A549 (cell line): ENCODE results near the gene AGTRAP. TPM values are rescaled to one million over a fixed set of nuclear protein-coding genes. Genes with fewer than 3 reads are reported as not detected.

Experiments
- ATAC-seq, 2 experiments: fragments of 200-7000 bp in 1 of 2; fragments of >200 bp in 1 of 2; cut with Nextera tagmentation in 1 of 2; cut with Tn5 transposase in 1 of 2; 3 replicates each; pipeline versions ENCODE4 v1.8.0 to v1.9.1; 2018 to 2020; ENCODE audit warnings: mild to moderate bottlenecking in 1 of 2, moderate library complexity in 1 of 2
- CTCF ChIA-PET: fragments of 300-600 bp; sonication (Branson Sonifier 250); formaldehyde crosslinking; extraction: SDS; loops from one replicate; lab custom pipeline; 2021; ENCODE audit warnings: antibody characterized with exemption, inconsistent platforms; lab: Yijun Ruan, JAX
- POLR2A ChIA-PET: fragments of 350-600 bp; formaldehyde crosslinking; extraction: SDS; loops from one replicate; lab custom pipeline; 2021; ENCODE audit warnings: antibody characterized with exemption, inconsistent platforms; lab: Yijun Ruan, JAX
- DNase-seq, 2 experiments: peaks; one replicate each; pipeline versions ENCODE4 v3.0.0 to v3.0.0-alpha.2; 2011 to 2016; ENCODE audit warnings: low read depth in 1 of 2, low spot score in 1 of 2
- FAIRE-seq: peaks from 2 replicates; lab custom pipeline; 2011; peaks lifted over from hg19 to GRCh38; lab: Jason Lieb, UNC
- H3K27ac ChIP-seq, 2 experiments: fragments of >200 bp; sonication (Bioruptor Twin); formaldehyde crosslinking; 3 replicates each; pipeline ENCODE4 v1.5.1; 2016 to 2017
- H3K4me1 ChIP-seq: fragments of >200 bp; sonication (Bioruptor Twin); formaldehyde crosslinking; 3 replicates; pipeline ENCODE4 v1.6.1; 2016
- H3K4me2 ChIP-seq: fragments of >200 bp; sonication (Bioruptor Twin); formaldehyde crosslinking; 3 replicates; pipeline ENCODE4 v1.6.1; 2016
- H3K4me3 ChIP-seq: fragments of >200 bp; sonication (Bioruptor Twin); formaldehyde crosslinking; 3 replicates; pipeline ENCODE4 v1.5.1; 2016
- H3K9me3 ChIP-seq: fragments of >200 bp; sonication (Bioruptor Twin); formaldehyde crosslinking; 3 replicates; pipeline ENCODE4 v1.6.1; 2016
- CBX2 ChIP-seq: fragments of 200-600 bp; sonication (generic); IDR thresholded peaks from 2 replicates; pipeline ENCODE4 v1.6.1; 2016; ENCODE audit warnings: low read depth, mild to moderate bottlenecking, borderline replicate concordance
- CBX8 ChIP-seq: fragments of 200-600 bp; sonication (generic); IDR thresholded peaks from 2 replicates; pipeline ENCODE4 v1.6.1; 2016
- EHF ChIP-seq: fragments of 250-450 bp; sonication (Bioruptor Pico); IDR thresholded peaks from 2 replicates; pipeline ENCODE4 v1.5.0; 2020; ENCODE audit warnings: mild to moderate bottlenecking
- EHMT2 ChIP-seq: fragments of 200-600 bp; sonication (generic); IDR thresholded peaks from 2 replicates; pipeline ENCODE4 v1.6.1; 2016; ENCODE audit warnings: antibody characterized with exemption, low read depth, mild to moderate bottlenecking, moderate library complexity
- HDAC2 ChIP-seq: fragments of 200-600 bp; sonication (generic); IDR thresholded peaks from 2 replicates; pipeline ENCODE4 v1.6.1; 2016
- HOXA7 ChIP-seq: fragments of 250-450 bp; sonication (Bioruptor Pico); IDR thresholded peaks from 2 replicates; pipeline ENCODE4 v1.5.0; 2020; ENCODE audit warnings: mild to moderate bottlenecking, moderate library complexity
- JUN ChIP-seq, 2 experiments: fragments of >200 bp; sonication (Bioruptor Twin); formaldehyde crosslinking; IDR thresholded peaks; 2 replicates in 1 of 2; 3 replicates in 1 of 2; pipeline ENCODE4 v1.6.1; 2016 to 2017
- JUNB ChIP-seq: fragments of >200 bp; sonication (Bioruptor Twin); formaldehyde crosslinking; IDR thresholded peaks from 2 replicates; pipeline ENCODE4 v1.6.1; 2016
- KDM5A ChIP-seq: fragments of 200-600 bp; sonication (generic); IDR thresholded peaks from 2 replicates; pipeline ENCODE4 v1.6.1; 2016; ENCODE audit warnings: antibody characterized with exemption, mild to moderate bottlenecking
- MAFK ChIP-seq: fragments of 450-650 bp; IDR thresholded peaks from 2 replicates; pipeline ENCODE4 v1.6.1; 2014; ENCODE audit not compliant: partially characterized antibody
- NPAS2 ChIP-seq: fragments of 250-450 bp; sonication (Bioruptor Pico); IDR thresholded peaks from 2 replicates; pipeline ENCODE4 v1.8.0; 2022; ENCODE audit warnings: mild to moderate bottlenecking, moderate library complexity, borderline replicate concordance
- POLR2A ChIP-seq: IDR thresholded peaks from 2 replicates; pipeline ENCODE4 v1.6.1; 2012; ENCODE audit warnings: mild to moderate bottlenecking, low read length
- RNF2 ChIP-seq: fragments of 200-600 bp; sonication (generic); IDR thresholded peaks from 2 replicates; pipeline ENCODE4 v1.6.1; 2016; ENCODE audit warnings: low read depth, mild to moderate bottlenecking, antibody characterized with exemption, moderate library complexity, borderline replicate concordance
- TP53 ChIP-seq: fragments of 250-450 bp; sonication (Bioruptor Pico); IDR thresholded peaks from 2 replicates; pipeline ENCODE4 v1.5.0; 2021; ENCODE audit warnings: mild to moderate bottlenecking, moderate library complexity
- ZSCAN20 ChIP-seq: fragments of 250-450 bp; sonication (Bioruptor Pico); IDR thresholded peaks from 2 replicates; pipeline ENCODE4 v1.8.0; 2022; ENCODE audit warnings: mild to moderate bottlenecking, moderate library complexity
- WGBS: methylation state at CpG from one replicate; pipeline ENCODE4 v1.1.6; 2017; ENCODE audit errors: missing lambda C conversion rate; 5-methylcytosine and 5-hydroxymethylcytosine counted together
- polyA plus RNA-seq, 4 experiments: library from polyadenylated mRNA; depleted of rRNA in 3 of 4; stranded (reverse); fragments of >200 nt; fragmentation: RNase III in 1 of 4; extraction: RNeasy Plus Mini Kit Qiagen cat#74134 plus additional on column Dnase treatment in 1 of 4; gene quantifications; 2 replicates in 3 of 4; 3 replicates in 1 of 4; pipeline ENCODE4 v1.2.3, GENCODE V29; 2011 to 2017
- TF ChIP-seq, protein P1 (sequence below): fragments of >200 bp; sonication (Bioruptor Twin); formaldehyde crosslinking; IDR thresholded peaks from 3 replicates; pipeline ENCODE4 v1.5.1; 2016
- TF ChIP-seq, protein P2 (sequence below): IDR thresholded peaks from 2 replicates; pipeline ENCODE4 v1.6.1; 2012
- TF ChIP-seq, protein P3 (sequence below): fragments of 250-450 bp; sonication (Bioruptor Pico); IDR thresholded peaks from 2 replicates; pipeline ENCODE4 v1.5.0; 2021; ENCODE audit warnings: mild to moderate bottlenecking, moderate library complexity, borderline replicate concordance
- TF ChIP-seq, protein P4 (sequence below): fragments of 450-650 bp; IDR thresholded peaks from 2 replicates; pipeline ENCODE4 v1.6.1; 2014; ENCODE audit warnings: antibody characterized with exemption
- TF ChIP-seq, protein P5 (sequence below): fragments of >200 bp; sonication (Bioruptor Twin); formaldehyde crosslinking; IDR thresholded peaks from 3 replicates; pipeline ENCODE4 v1.6.1; 2016

The AGTRAP gene
- polyA plus RNA-seq, 2 of the 4 experiments (the other 2 are of a cell fraction): 26.9 to 57.5 TPM

DNA sequence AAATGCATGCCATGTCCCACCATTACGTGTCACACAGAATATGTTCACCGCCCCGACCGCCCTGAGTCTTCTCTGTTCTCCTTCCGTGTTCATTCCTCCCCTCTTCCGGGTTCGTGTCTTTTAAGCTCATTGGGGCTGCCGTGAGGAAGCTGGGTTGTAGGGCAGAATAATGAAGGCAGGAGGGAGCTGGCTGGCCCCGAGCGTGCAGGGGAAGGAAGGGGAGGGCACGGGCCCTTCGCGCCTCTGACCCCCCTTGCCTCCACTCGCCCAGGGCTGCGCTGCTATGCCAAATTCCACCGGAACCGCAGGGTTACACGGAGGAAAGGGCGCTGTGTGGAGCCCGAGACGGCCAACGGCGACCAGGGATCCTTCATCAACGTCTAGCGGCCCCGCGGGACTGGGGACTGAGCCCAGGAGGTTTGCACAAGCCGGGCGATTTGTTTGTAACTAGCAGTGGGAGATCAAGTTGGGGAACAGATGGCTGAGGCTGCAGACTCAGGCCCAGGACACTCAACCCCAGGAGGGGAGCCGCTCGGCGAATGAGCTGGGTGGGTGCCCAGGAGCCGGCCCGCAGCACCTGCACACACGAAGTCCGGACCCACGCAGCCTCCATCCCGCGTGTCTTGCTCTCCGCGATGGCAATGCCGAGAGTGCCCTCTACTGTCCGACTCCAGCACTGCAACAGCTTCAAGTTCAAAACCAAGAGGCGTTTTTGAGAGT is 16.5 kb upstream of the AGTRAP start (continued):
- TF ChIP-seq RNF2: no peak
- TF ChIP-seq, protein P1, sequence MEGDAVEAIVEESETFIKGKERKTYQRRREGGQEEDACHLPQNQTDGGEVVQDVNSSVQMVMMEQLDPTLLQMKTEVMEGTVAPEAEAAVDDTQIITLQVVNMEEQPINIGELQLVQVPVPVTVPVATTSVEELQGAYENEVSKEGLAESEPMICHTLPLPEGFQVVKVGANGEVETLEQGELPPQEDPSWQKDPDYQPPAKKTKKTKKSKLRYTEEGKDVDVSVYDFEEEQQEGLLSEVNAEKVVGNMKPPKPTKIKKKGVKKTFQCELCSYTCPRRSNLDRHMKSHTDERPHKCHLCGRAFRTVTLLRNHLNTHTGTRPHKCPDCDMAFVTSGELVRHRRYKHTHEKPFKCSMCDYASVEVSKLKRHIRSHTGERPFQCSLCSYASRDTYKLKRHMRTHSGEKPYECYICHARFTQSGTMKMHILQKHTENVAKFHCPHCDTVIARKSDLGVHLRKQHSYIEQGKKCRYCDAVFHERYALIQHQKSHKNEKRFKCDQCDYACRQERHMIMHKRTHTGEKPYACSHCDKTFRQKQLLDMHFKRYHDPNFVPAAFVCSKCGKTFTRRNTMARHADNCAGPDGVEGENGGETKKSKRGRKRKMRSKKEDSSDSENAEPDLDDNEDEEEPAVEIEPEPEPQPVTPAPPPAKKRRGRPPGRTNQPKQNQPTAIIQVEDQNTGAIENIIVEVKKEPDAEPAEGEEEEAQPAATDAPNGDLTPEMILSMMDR: peak; percentile 77
- TF ChIP-seq, protein P2, sequence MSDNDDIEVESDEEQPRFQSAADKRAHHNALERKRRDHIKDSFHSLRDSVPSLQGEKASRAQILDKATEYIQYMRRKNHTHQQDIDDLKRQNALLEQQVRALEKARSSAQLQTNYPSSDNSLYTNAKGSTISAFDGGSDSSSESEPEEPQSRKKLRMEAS: peak; percentile 69
- no peak for TF ChIP-seq POLR2A

DNA sequence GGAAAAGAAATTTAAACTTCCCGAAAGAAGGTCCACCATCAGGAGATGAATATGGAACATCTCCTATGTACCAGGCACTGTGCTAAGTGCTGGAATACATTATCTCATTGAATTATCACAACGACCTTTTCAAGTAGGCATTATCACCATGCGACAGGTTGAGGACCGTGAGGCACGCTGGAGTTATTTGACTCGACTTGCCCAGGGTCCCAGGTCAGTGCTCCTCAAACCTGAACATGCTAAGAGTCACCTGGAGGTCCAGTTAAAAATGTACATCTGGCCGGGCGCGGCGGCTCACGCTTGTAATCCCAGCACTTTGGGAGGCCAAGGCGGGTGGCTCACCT is 15.9 kb upstream of the AGTRAP start:
- ATAC-seq (no peak), DNase-seq (no peak), FAIRE-seq (no peak)
- POLR2A ChIA-PET: interaction anchor here (0.9 kb wide), 1 partner anchor 56 kb away, joined by 4 read pairs; the partner anchor contains the start of gene FBXO6
- CTCF ChIA-PET: interaction anchor here (0.6 to 9.8 kb wide), 29 partner anchors 9 to 683 kb away, joined by 3 to 107 read pairs (median 6); partner anchors contain the start of genes AGTRAP, DRAXIN and FBXO6
- TF ChIP-seq CBX2: no peak
- TF ChIP-seq MAFK: no peak
- Histone ChIP-seq H3K9me3 (no peaks in the 10 kb centered on the region), H3K4me3 (no peak overlapping the region), H3K27ac (no peak overlapping the region), H3K4me2 (peak overlapping the region; percentile 82), H3K4me1 (no peaks in the 10 kb centered on the region)
- 32% methylated on average over 12 of the region's 12 CpGs for WGBS

DNA sequence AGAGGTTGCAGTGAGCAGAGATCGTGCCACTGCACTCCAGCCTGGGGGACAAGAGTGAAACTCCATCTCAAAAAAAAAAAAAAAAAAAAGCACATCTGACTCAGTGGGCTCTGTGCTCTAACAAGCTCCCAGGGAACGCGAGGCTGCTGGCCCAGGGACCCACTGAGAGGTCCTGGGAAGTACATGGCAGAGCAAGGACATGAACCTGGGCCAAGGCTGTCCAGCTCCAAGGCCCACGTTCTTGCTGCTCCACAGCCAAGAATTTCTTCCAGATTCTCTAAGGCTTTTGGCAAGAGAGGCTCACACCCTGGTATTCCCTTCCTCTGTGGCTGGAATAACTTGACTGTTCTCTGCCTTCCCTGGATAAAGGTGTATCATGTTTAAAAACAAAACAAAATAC is 15.4 kb upstream of the AGTRAP start:
- no peak for FAIRE-seq
- CTCF ChIA-PET: interaction anchor here (1.1 to 9.8 kb wide), 17 partner anchors 8 to 683 kb away, joined by 3 to 107 read pairs (median 8); partner anchors contain the start of gene FBXO6
- 30% methylated on average over 4 of the region's 4 CpGs for WGBS
- Histone ChIP-seq H3K4me2 (no peak overlapping the region), H3K4me1 (no peaks in the 10 kb centered on the region), H3K27ac (no peak overlapping the region), H3K4me3 (no peak overlapping the region), H3K9me3 (no peaks in the 10 kb centered on the region)
- POLR2A ChIA-PET: no interaction called here
- TF ChIP-seq TP53 (CRISPR knock-in tag): no peak
- no peak for TF ChIP-seq KDM5A
- TF ChIP-seq NPAS2 (CRISPR knock-in tag): no peak
- TF ChIP-seq, protein P3, sequence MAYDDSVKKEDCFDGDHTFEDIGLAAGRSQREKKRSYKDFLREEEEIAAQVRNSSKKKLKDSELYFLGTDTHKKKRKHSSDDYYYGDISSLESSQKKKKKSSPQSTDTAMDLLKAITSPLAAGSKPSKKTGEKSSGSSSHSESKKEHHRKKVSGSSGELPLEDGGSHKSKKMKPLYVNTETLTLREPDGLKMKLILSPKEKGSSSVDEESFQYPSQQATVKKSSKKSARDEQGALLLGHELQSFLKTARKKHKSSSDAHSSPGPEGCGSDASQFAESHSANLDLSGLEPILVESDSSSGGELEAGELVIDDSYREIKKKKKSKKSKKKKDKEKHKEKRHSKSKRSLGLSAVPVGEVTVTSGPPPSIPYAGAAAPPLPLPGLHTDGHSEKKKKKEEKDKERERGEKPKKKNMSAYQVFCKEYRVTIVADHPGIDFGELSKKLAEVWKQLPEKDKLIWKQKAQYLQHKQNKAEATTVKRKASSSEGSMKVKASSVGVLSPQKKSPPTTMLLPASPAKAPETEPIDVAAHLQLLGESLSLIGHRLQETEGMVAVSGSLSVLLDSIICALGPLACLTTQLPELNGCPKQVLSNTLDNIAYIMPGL (CRISPR knock-in tag): no peak
- TF ChIP-seq JUNB: no peak
- TF ChIP-seq, protein P4, sequence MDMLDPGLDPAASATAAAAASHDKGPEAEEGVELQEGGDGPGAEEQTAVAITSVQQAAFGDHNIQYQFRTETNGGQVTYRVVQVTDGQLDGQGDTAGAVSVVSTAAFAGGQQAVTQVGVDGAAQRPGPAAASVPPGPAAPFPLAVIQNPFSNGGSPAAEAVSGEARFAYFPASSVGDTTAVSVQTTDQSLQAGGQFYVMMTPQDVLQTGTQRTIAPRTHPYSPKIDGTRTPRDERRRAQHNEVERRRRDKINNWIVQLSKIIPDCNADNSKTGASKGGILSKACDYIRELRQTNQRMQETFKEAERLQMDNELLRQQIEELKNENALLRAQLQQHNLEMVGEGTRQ: no peak
- TF ChIP-seq HOXA7: no peak
- TF ChIP-seq HDAC2: no peak
- no peak for TF ChIP-seq ZSCAN20 (CRISPR knock-in tag)
- no peak for TF ChIP-seq CBX8
- no peak for TF ChIP-seq RNF2
- TF ChIP-seq, protein P5, sequence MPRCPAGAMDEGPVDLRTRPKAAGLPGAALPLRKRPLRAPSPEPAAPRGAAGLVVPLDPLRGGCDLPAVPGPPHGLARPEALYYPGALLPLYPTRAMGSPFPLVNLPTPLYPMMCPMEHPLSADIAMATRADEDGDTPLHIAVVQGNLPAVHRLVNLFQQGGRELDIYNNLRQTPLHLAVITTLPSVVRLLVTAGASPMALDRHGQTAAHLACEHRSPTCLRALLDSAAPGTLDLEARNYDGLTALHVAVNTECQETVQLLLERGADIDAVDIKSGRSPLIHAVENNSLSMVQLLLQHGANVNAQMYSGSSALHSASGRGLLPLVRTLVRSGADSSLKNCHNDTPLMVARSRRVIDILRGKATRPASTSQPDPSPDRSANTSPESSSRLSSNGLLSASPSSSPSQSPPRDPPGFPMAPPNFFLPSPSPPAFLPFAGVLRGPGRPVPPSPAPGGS: no peak
- no peak for TF ChIP-seq EHMT2
- TF ChIP-seq POLR2A: no peak
- TF ChIP-seq JUN (IDR thresholded peaks at IDR 0.05): no peak
- no peak for TF ChIP-seq EHF
- no peak for ATAC-seq
- DNase-seq: no peak
